Activated T-helper 1 cell treated with anti-CD3 and anti-CD28 coated beads, Interleukin-2, amount 50 U/mL, for 16 hours (primary cell): Measurements from ENCODE around the gene KLHL25.

Experiments
- DNase-seq, 2 donors: peaks; one replicate each; pipeline ENCODE4 v3.0.0-alpha.2; 2020; ENCODE audit warnings: low read depth in 1 of 2, low spot score in 1 of 2

KLHL25 gene

GRCh38 chr15:85762039-85762755, 32.5 kb downstream of the KLHL25 start:
- DNase-seq: no peak

GRCh38 chr15:85761635-85762034, 33.1 kb downstream of the KLHL25 start:
- DNase-seq: no peak

GRCh38 chr15:85760531-85761371, 34.0 kb downstream of the KLHL25 start:
- no peak for DNase-seq

GRCh38 chr15:85760049-85760448, 34.7 kb downstream of the KLHL25 start:
- DNase-seq: no peak

GRCh38 chr15:85759376-85759775, 35.3 kb downstream of the KLHL25 start:
- no peak for DNase-seq

GRCh38 chr15:85758655-85758978, 36.1 kb downstream of the KLHL25 start:
- DNase-seq: no peak

GRCh38 chr15:85757939-85758654, 36.6 kb downstream of the KLHL25 start:
- no peak for DNase-seq

- no peak for DNase-seq
Measured at GRCh38 chr15:85757073-85757938, 37.4 kb downstream of the KLHL25 start.

GRCh38 chr15:85756411-85757072, 38.2 kb downstream of the KLHL25 start:
- no peak for DNase-seq

- DNase-seq: no peak
Measured at GRCh38 chr15:85755942-85756341, 38.8 kb downstream of the KLHL25 start.

- DNase-seq: no peak
Measured at GRCh38 chr15:85755471-85755870, 39.3 kb downstream of the KLHL25 start.

- DNase-seq: no peak
Measured at GRCh38 chr15:85754989-85755388, 39.7 kb downstream of the KLHL25 start.

- DNase-seq: no peak
Measured at GRCh38 chr15:85753791-85754452, 40.8 kb downstream of the KLHL25 start.

GRCh38 chr15:85753261-85753660, 41.5 kb downstream of the KLHL25 start:
- no peak for DNase-seq

GRCh38 chr15:85752491-85752961, 42.2 kb downstream of the KLHL25 start:
- no peak for DNase-seq

- no peak for DNase-seq
Measured at GRCh38 chr15:85752124-85752475, 42.6 kb downstream of the KLHL25 start.

GRCh38 chr15:85751291-85752123, 43.2 kb downstream of the KLHL25 start:
- DNase-seq: no peak

GRCh38 chr15:85750319-85751290, 44.1 kb downstream of the KLHL25 start:
- DNase-seq: no peak
